ENCODE results near the gene TRIP4. TPM values are rescaled to one million over a fixed set of nuclear protein-coding genes. Genes with fewer than 3 reads are reported as not detected.
A peak's percentile ranks its signal among the peaks of the same experiment; 100 is the strongest.
"Not testable (repeated sequence)": the region's sequence is repeated elsewhere in the genome, so short reads cannot be mapped to it uniquely, and the experiment has no call there.

The TRIP4 gene
- polyA plus RNA-seq, 4 donors = 34.7 to 51.5 (median 42.0) TPM

DNA sequence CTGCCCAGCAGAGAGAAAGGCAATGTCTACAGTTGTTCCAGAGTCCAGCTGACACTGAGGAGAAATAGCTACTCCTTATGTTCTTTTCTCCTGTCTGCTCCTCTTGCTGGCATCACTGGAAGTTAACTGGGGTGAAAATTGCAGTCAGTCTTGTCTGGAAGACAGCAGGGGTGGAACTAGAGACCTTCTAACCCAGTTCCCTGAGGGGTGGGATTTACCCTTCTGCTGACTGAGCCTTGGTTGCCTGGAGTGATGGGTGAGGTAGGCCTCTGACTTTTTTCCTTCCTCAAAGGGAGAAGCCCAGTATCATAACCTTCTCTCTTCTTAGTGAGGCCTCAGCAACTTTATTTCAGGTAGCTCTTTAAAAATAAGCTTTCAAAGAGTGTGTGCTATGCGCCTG, 88.9 kb downstream of the TRIP4 start:
- no peak for DNase-seq (ENCODE audit: low read depth in 4 of 4, low spot score in 2 of 4)

- DNase-seq (ENCODE audit: low read depth in 4 of 4, low spot score in 2 of 4) = no peak
Measured at GRCh38 chr15:64478863-64479262, 91.2 kb downstream of the TRIP4 start.

- DNase-seq (ENCODE audit: low read depth in 4 of 4, low spot score in 2 of 4) = no peak
Measured at GRCh38 chr15:64480891-64481290, 93.3 kb downstream of the TRIP4 start.

DNA sequence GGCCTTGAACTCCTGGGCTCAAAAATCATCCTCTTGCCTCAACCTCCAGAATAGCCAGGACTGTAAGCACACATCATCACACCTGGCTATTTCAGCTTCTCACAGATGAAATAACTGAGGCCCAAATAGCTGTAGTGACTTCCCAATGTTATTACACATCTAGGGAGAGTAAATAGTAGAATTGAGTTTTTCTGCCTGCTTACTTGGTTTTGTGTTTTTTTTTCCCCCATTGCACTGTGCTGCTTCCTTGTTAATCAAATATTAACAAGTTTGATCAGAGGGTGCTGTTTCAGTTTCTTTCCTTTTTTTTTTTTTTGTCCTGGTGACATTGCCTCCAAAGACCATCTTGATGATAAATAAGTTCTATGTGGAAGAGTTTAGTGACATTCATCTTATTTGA, 96.1 kb downstream of the TRIP4 start:
- no peak for DNase-seq (ENCODE audit: low read depth in 4 of 4, low spot score in 2 of 4)

DNA sequence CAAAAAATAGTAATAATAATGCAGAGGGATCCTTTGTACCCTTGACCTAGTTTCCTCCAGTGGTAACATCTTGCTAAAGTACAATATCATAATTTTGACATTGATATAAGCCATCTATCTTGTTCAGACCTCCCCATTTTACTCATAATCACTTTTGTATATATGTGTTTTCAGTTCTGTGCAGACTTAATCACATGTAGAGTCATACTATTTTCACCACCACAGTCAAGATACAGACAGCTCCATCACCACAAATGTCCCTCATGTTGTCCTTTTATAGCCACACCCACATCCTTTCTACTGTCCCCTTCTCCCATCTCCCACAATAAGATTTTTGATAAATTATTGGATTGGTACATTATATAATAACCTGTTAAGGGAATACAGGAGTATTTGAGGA, 98.2 kb downstream of the TRIP4 start:
- DNase-seq (ENCODE audit: low read depth in 4 of 4, low spot score in 2 of 4) = no peak

- no peak for DNase-seq (ENCODE audit: low read depth in 4 of 4, low spot score in 2 of 4)
Measured at GRCh38 chr15:64490598-64491259, 103.1 kb downstream of the TRIP4 start.

DNA sequence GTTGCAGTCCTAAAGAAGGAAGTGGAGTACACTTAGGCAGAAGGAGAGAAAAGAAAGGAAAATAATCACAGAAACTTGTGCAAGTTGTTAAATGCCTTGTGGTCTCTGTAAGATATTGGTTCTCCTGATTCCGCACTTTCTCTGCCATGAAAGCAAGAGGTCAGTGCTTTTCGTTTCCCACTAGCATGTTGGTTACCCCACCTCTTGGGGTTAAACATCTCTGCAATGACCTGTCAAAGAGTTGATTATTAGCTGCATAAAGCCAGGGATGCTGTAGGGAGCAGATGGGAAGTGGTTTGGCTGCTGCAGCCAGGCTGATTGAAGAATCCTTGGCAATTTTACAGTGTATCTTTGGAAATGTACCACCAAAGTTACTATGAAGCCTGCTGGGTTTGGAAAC, 106.0 kb downstream of the TRIP4 start:
- no peak for DNase-seq (ENCODE audit: low read depth in 4 of 4, low spot score in 2 of 4)

DNA sequence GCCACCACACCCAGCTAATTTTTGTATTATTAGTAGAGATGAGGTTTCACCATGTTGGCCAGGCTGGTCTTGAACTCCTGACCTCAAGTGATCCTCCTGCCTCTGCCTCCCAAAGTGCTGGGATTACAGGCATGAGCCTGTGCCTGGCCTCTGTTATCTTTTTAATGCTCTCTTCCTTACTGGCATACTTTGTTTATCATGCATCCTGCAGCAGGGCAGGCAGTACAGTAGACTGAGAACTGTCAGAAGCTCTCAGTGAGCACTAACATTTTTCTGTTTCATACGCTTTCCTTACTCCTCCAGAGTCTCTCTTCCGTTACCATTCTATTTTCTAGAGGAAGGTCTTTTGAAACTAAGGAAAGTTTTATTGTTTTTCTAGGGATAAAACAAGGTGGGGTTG, 108.3 kb downstream of the TRIP4 start:
- DNase-seq (ENCODE audit: low read depth in 4 of 4, low spot score in 2 of 4) = not testable (repeated sequence)

DNA sequence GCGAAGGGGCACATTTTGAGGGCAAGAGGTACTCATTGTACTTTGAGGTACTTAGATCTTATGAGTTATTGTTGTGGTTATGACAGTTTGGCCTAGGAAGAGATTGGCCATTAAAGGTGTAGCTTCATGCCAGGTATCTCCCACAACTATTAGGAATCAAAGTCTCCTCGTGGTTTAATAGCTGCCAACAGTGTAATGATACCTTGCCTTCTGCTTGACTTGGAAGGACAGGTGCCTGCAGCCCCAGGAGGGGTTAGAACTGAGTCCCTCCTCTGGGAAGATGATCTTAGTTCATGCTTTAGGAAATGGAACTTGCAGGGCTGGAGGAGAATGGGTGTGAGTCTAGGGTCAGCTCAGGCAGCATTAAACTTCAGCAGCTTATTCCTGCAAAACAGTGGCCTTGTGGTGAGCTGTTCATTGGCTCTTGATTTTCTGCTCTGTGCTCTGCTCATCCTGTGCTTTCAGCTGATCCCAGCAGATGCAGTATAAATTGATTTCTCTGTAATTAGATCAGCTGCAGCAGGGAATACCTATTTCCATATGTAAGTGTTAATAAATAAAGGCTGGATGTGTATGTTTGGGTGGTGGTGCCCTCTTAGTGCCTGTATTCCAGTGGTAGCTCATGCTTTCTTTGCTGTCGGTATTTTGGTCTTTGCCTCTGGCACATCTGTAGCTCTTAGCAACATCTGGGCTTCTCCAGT, 113.2 kb downstream of the TRIP4 start:
- no peak for DNase-seq (ENCODE audit: low read depth in 4 of 4, low spot score in 2 of 4)

GRCh38 chr15:64501396-64501715, 113.7 kb downstream of the TRIP4 start:
- DNase-seq (ENCODE audit: low read depth in 4 of 4, low spot score in 2 of 4) = no peak

- DNase-seq (ENCODE audit: low read depth in 4 of 4, low spot score in 2 of 4) = no peak
Measured at GRCh38 chr15:64502151-64502550, 114.5 kb downstream of the TRIP4 start.

GRCh38 chr15:64502551-64502950, 114.9 kb downstream of the TRIP4 start:
- DNase-seq (ENCODE audit: low read depth in 4 of 4, low spot score in 2 of 4) = no peak

DNA sequence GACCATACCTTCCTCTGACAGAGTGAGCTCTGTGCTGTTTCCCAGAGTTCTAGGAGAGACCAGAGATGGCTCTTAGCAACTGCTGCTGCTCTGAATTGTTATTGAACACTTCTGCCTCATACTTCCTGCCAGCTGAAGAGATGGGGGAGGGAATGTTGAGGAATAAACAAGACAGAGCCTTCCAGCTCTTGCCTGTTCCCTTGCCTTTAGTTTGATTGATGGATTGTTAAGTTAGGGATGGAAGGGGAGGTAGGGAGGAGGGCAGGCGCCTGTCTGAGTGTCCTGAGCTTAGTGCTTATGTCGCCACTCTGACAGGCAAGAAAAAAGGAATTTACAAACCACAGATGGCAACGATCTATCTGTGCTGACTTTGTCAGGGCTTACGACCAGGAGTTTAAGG, 115.6 kb downstream of the TRIP4 start:
- DNase-seq (ENCODE audit: low read depth in 4 of 4, low spot score in 2 of 4) = peak in 3 of 4 donors; percentile 5 to 34 (median 31)

DNA sequence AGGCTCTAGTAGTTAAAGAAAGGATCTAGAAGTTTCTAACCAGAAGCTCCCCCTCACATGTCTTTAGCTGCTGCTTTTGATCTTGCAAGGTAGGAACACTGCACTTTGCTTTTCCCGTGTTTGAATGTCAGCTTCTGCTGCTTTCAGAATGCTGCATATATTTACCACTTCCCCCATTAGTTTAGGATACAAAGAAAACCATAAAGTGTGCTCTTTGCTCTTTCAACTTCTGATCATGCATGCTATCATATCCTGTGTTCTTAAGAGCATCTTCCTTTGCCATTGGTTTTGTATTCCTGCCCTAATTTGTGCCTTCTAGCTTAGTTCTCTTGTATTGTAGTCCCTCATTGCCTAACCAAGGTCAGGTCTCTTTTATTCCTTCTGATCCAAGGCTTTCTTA, 116.0 kb downstream of the TRIP4 start:
- DNase-seq (ENCODE audit: low read depth in 4 of 4, low spot score in 2 of 4) = peak in 1 of 4 donors; percentile 17

Other genes with a start within 250 kb of the TRIP4 start
- 1 to 10 TPM; 1.1 to 2.7 (median 1.9) TPM for gene SNX22, start 236.1 kb upstream of the TRIP4 start, polyA plus RNA-seq (ENCODE audit: insufficient read length in 4 of 4)
- 100 to 1,000 TPM; 530 to 655 (median 552) TPM for gene PPIB, start 224.8 kb upstream of the TRIP4 start, polyA plus RNA-seq (ENCODE audit: insufficient read length in 4 of 4)
- gene CSNK1G1, start 31.7 kb upstream of the TRIP4 start, polyA plus RNA-seq (ENCODE audit: insufficient read length in 4 of 4) = 10 to 100 TPM; 16.6 to 22.6 (median 21.5) TPM
- gene PCLAF, start 6.4 kb upstream of the TRIP4 start, polyA plus RNA-seq (ENCODE audit: insufficient read length in 4 of 4) = 10 to 100 TPM; 42.2 to 59.4 (median 52.7) TPM
- gene ZNF609, start 72.7 kb downstream of the TRIP4 start, polyA plus RNA-seq (ENCODE audit: insufficient read length in 4 of 4) = 10 to 100 TPM; 32.4 to 40.9 (median 34.0) TPM

Data from left renal cortex interstitium (tissue), 4 donors.